Stimulated activated CD4-positive, alpha-beta T cell treated with anti-CD3 and anti-CD28 coated beads, Interleukin-2, amount 100 ng/mL, for 4 hours (primary cell): ENCODE results near the gene LGALS1.
"Not testable (repeated sequence)": the region's sequence is repeated elsewhere in the genome, so short reads cannot be mapped to it uniquely, and the experiment has no call there.

Experiments used
- DNase-seq: peaks from one replicate; pipeline ENCODE4 v3.0.0-alpha.2; 2020; ENCODE audit warnings: low read depth

Gene LGALS1

GRCh38 chr22:37690407-37690806 lies 15.0 kb downstream of the LGALS1 start:
- DNase-seq: no peak

- no peak for DNase-seq
These were observed 15.6 kb downstream of the LGALS1 start for GRCh38 chr22:37690901-37691504.

GRCh38 chr22:37692627-37693285 lies 17.3 kb downstream of the LGALS1 start:
- DNase-seq: no peak

- not testable (repeated sequence) for DNase-seq
These were observed 18.7 kb downstream of the LGALS1 start for GRCh38 chr22:37694131-37694530.

- DNase-seq: not testable (repeated sequence)
These were observed 20.8 kb downstream of the LGALS1 start for GRCh38 chr22:37696260-37696656.

GRCh38 chr22:37696657-37697537 lies 21.5 kb downstream of the LGALS1 start, which contains the start of gene TRIOBP:
TSS of gene TRIOBP (plus strand) at chr22:37697048. CDS start at chr22:37701366, 4,318 bp downstream.
- DNase-seq: peak; percentile 76

GRCh38 chr22:37697538-37697835 lies 22.1 kb downstream of the LGALS1 start:
- DNase-seq: no peak

- no peak for DNase-seq
These were observed 25.8 kb downstream of the LGALS1 start for GRCh38 chr22:37701141-37701786.

GRCh38 chr22:37703906-37704305 lies 28.5 kb downstream of the LGALS1 start:
- no peak for DNase-seq

- DNase-seq: no peak
These were observed 29.2 kb downstream of the LGALS1 start for GRCh38 chr22:37704645-37705044.

GRCh38 chr22:37705205-37705604 lies 29.8 kb downstream of the LGALS1 start:
- no peak for DNase-seq

GRCh38 chr22:37708580-37709444 lies 33.4 kb downstream of the LGALS1 start:
- DNase-seq: no peak

GRCh38 chr22:37709445-37709765 lies 34.0 kb downstream of the LGALS1 start:
- no peak for DNase-seq

- DNase-seq: no peak
These were observed 35.2 kb downstream of the LGALS1 start for GRCh38 chr22:37710675-37711074.

- no peak for DNase-seq
These were observed 36.1 kb downstream of the LGALS1 start for GRCh38 chr22:37711490-37711889.

- DNase-seq: no peak
These were observed 38.3 kb downstream of the LGALS1 start for GRCh38 chr22:37713761-37714160.

GRCh38 chr22:37714634-37715033 lies 39.2 kb downstream of the LGALS1 start:
- no peak for DNase-seq

- no peak for DNase-seq
These were observed 40.3 kb downstream of the LGALS1 start for GRCh38 chr22:37715760-37716159.

GRCh38 chr22:37716708-37717107 lies 41.3 kb downstream of the LGALS1 start:
- DNase-seq: no peak

- DNase-seq: not testable (repeated sequence)
These were observed 41.8 kb downstream of the LGALS1 start for GRCh38 chr22:37717235-37717634.

GRCh38 chr22:37717746-37718305 lies 42.4 kb downstream of the LGALS1 start:
- DNase-seq: not testable (repeated sequence)
